ENCODE measurements around the gene ADGRG6.

- TF ChIP-seq FOS (IDR thresholded peaks at IDR 0.05; ENCODE audit: borderline replicate concordance, insufficient read depth, low read length) (peak; percentile 35), EZH2 (IDR thresholded peaks at IDR 0.05; ENCODE audit: borderline replicate concordance, low read depth, low read length, severe bottlenecking) (no peak), POLR2A (IDR thresholded peaks at IDR 0.05; ENCODE audit: low read depth, low read length) (no peak)
- TF ChIP-seq, protein P1, sequence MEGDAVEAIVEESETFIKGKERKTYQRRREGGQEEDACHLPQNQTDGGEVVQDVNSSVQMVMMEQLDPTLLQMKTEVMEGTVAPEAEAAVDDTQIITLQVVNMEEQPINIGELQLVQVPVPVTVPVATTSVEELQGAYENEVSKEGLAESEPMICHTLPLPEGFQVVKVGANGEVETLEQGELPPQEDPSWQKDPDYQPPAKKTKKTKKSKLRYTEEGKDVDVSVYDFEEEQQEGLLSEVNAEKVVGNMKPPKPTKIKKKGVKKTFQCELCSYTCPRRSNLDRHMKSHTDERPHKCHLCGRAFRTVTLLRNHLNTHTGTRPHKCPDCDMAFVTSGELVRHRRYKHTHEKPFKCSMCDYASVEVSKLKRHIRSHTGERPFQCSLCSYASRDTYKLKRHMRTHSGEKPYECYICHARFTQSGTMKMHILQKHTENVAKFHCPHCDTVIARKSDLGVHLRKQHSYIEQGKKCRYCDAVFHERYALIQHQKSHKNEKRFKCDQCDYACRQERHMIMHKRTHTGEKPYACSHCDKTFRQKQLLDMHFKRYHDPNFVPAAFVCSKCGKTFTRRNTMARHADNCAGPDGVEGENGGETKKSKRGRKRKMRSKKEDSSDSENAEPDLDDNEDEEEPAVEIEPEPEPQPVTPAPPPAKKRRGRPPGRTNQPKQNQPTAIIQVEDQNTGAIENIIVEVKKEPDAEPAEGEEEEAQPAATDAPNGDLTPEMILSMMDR (IDR thresholded peaks at IDR 0.05; ENCODE audit: extremely low read depth in 1 of 2, insufficient read depth in 1 of 2, low read depth in 1 of 2, low read length in 2 of 2), result no peak
These were observed 127.4 kb downstream of the ADGRG6 start for GRCh38 chr6:142429195-142429594.

Data from endothelial cell of umbilical vein (primary cell).